T-helper 2 cell treated with Interferon-gamma antibody and Interleukin-4, amounts not matched to agents 5 μg/mL and 100 μg/mL, for 36 hours (primary cell): Measurements from ENCODE around the gene RNU6-8.

Source experiments
- DNase-seq: peaks from one replicate; pipeline ENCODE4 v3.0.0; 2021; ENCODE audit warnings: low spot score
- H3K27ac Mint-ChIP-seq: one replicate; pipeline ENCODE4 v1.8.0; 2021; ENCODE audit warnings: mild to moderate bottlenecking, mixed read lengths
- H3K27me3 Mint-ChIP-seq: one replicate; pipeline ENCODE4 v1.8.0; 2021; ENCODE audit warnings: low read depth, mixed read lengths
- H3K36me3 Mint-ChIP-seq: one replicate; pipeline ENCODE4 v1.8.0; 2021; ENCODE audit warnings: low read depth, mixed read lengths
- H3K4me1 Mint-ChIP-seq: one replicate; pipeline ENCODE4 v1.8.0; 2021; ENCODE audit warnings: low read depth, mixed read lengths
- H3K4me3 Mint-ChIP-seq: one replicate; pipeline ENCODE4 v1.8.0; 2022; ENCODE audit warnings: mild to moderate bottlenecking, moderate library complexity, mixed read lengths
- H3K9me3 Mint-ChIP-seq: one replicate; pipeline ENCODE4 v1.8.0; 2021; ENCODE audit warnings: mixed read lengths

Gene RNU6-8

GRCh38 chr14:32224737-32225377 lies 21.8 kb upstream of the RNU6-8 start:
- H3K4me1 Mint-ChIP-seq, result no peaks in the 10 kb centered on the region
- H3K36me3 Mint-ChIP-seq, result no peaks in the 10 kb centered on the region
- H3K4me3 Mint-ChIP-seq, result no peak overlapping the region
- H3K9me3 Mint-ChIP-seq, result no peaks in the 10 kb centered on the region
- H3K27ac Mint-ChIP-seq, result no peak overlapping the region
- H3K27me3 Mint-ChIP-seq, result peaks cover 10% of the 10 kb centered on the region
- DNase-seq, result no peak

- Mint-ChIP-seq H3K4me1 (no peaks in the 10 kb centered on the region), H3K27me3 (peaks cover 11% of the 10 kb centered on the region), H3K9me3 (no peaks in the 10 kb centered on the region), H3K36me3 (no peaks in the 10 kb centered on the region), H3K27ac (no peak overlapping the region), H3K4me3 (no peak overlapping the region)
- DNase-seq, result no peak
Observed at GRCh38 chr14:32217301-32217700, 14.2 kb upstream of the RNU6-8 start.

GRCh38 chr14:32212833-32213232 lies 9.8 kb upstream of the RNU6-8 start:
- no peaks in the 10 kb centered on the region for H3K36me3 Mint-ChIP-seq
- H3K9me3 Mint-ChIP-seq, result no peaks in the 10 kb centered on the region
- no peak for DNase-seq
- H3K4me3 Mint-ChIP-seq, result no peak overlapping the region
- H3K27ac Mint-ChIP-seq, result no peak overlapping the region
- H3K4me1 Mint-ChIP-seq, result no peaks in the 10 kb centered on the region
- H3K27me3 Mint-ChIP-seq, result peaks cover 10% of the 10 kb centered on the region

GRCh38 chr14:32211068-32211404 lies 8.0 kb upstream of the RNU6-8 start:
- H3K9me3 Mint-ChIP-seq, result no peaks in the 10 kb centered on the region
- DNase-seq, result no peak
- H3K36me3 Mint-ChIP-seq, result no peaks in the 10 kb centered on the region
- H3K27me3 Mint-ChIP-seq, result peaks cover 18% of the 10 kb centered on the region
- H3K27ac Mint-ChIP-seq, result no peak overlapping the region
- H3K4me3 Mint-ChIP-seq, result no peak overlapping the region
- no peaks in the 10 kb centered on the region for H3K4me1 Mint-ChIP-seq

GRCh38 chr14:32209471-32209870 lies 6.4 kb upstream of the RNU6-8 start:
- H3K9me3 Mint-ChIP-seq, result no peaks in the 10 kb centered on the region
- no peaks in the 10 kb centered on the region for H3K36me3 Mint-ChIP-seq
- H3K4me3 Mint-ChIP-seq, result no peak overlapping the region
- no peak overlapping the region for H3K27ac Mint-ChIP-seq
- H3K27me3 Mint-ChIP-seq, result peaks cover 24% of the 10 kb centered on the region
- DNase-seq, result no peak
- peaks cover 6% of the 10 kb centered on the region for H3K4me1 Mint-ChIP-seq

- Mint-ChIP-seq H3K27me3 (peaks cover 29% of the 10 kb centered on the region), H3K9me3 (no peaks in the 10 kb centered on the region), H3K27ac (no peak overlapping the region), H3K36me3 (no peaks in the 10 kb centered on the region), H3K4me3 (no peak overlapping the region), H3K4me1 (peaks cover 14% of the 10 kb centered on the region)
- no peak for DNase-seq
Observed at GRCh38 chr14:32208490-32208889, 5.4 kb upstream of the RNU6-8 start.

GRCh38 chr14:32206552-32206951 lies 3.5 kb upstream of the RNU6-8 start:
- Mint-ChIP-seq H3K27ac (no peak overlapping the region), H3K36me3 (no peaks in the 10 kb centered on the region), H3K9me3 (no peaks in the 10 kb centered on the region), H3K27me3 (peaks cover 29% of the 10 kb centered on the region), H3K4me1 (peaks cover 28% of the 10 kb centered on the region), H3K4me3 (no peak overlapping the region)
- no peak for DNase-seq

- no peak for DNase-seq
- H3K27me3 Mint-ChIP-seq, result peaks cover 29% of the 10 kb centered on the region
- H3K9me3 Mint-ChIP-seq, result no peaks in the 10 kb centered on the region
- no peaks in the 10 kb centered on the region for H3K36me3 Mint-ChIP-seq
- H3K4me3 Mint-ChIP-seq, result no peak overlapping the region
- H3K27ac Mint-ChIP-seq, result no peak overlapping the region
- peaks cover 29% of the 10 kb centered on the region for H3K4me1 Mint-ChIP-seq
Observed at GRCh38 chr14:32205984-32206383, 2.9 kb upstream of the RNU6-8 start.

GRCh38 chr14:32205554-32205953 lies 2.5 kb upstream of the RNU6-8 start:
- Mint-ChIP-seq H3K4me3 (no peak overlapping the region), H3K4me1 (peaks cover 34% of the 10 kb centered on the region), H3K36me3 (no peaks in the 10 kb centered on the region), H3K27me3 (peaks cover 29% of the 10 kb centered on the region), H3K9me3 (no peaks in the 10 kb centered on the region), H3K27ac (no peak overlapping the region)
- no peak for DNase-seq

- Mint-ChIP-seq H3K4me1 (peaks cover 37% of the 10 kb centered on the region), H3K4me3 (peak overlapping the region; percentile 85), H3K27me3 (peaks cover 26% of the 10 kb centered on the region), H3K36me3 (no peaks in the 10 kb centered on the region), H3K9me3 (no peaks in the 10 kb centered on the region), H3K27ac (peak overlapping the region; percentile 79)
- peak; percentile 6 for DNase-seq
Observed at GRCh38 chr14:32203928-32204357, 874 bp upstream of the RNU6-8 start.

GRCh38 chr14:32202491-32202997 lies 525 bp downstream of the RNU6-8 start:
- no peak for DNase-seq
- Mint-ChIP-seq H3K27ac (peak overlapping the region; percentile 97), H3K27me3 (peaks cover 19% of the 10 kb centered on the region), H3K36me3 (no peaks in the 10 kb centered on the region), H3K4me3 (peak overlapping the region; percentile 85), H3K4me1 (peaks cover 39% of the 10 kb centered on the region), H3K9me3 (no peaks in the 10 kb centered on the region)

GRCh38 chr14:32201816-32202490 lies 1.1 kb downstream of the RNU6-8 start, which contains the start of gene RNU6-7:
TSS of gene RNU6-7 (plus strand) at chr14:32202045.
- Mint-ChIP-seq H3K4me1 (peaks cover 41% of the 10 kb centered on the region), H3K27ac (peak within 1 kb of the TSS; percentile 97), H3K9me3 (no peaks in the 10 kb centered on the region), H3K27me3 (peaks cover 19% of the 10 kb centered on the region), H3K36me3 (no peaks in the 10 kb centered on the region), H3K4me3 (peak within 1 kb of the TSS; percentile 85)
- peak; percentile 16 for DNase-seq

- Mint-ChIP-seq H3K4me3 (peak overlapping the region; percentile 85), H3K27ac (peak overlapping the region; percentile 97), H3K9me3 (no peaks in the 10 kb centered on the region), H3K27me3 (peaks cover 15% of the 10 kb centered on the region), H3K4me1 (peaks cover 41% of the 10 kb centered on the region), H3K36me3 (no peaks in the 10 kb centered on the region)
- peak; percentile 84 for DNase-seq
Observed at GRCh38 chr14:32201193-32201815, 1.8 kb downstream of the RNU6-8 start.
